GM13977 (cell line): ENCODE data around the gene ZHX3.

Experiments used
- DNase-seq: peaks from one replicate; pipeline ENCODE4 v3.0.0; 2012; ENCODE audit warnings: low spot score
- in situ Hi-C: fragments of 300-500 bp; cut with MboI; formaldehyde crosslinking; loops from one replicate; pipeline ENCODE4 v1.12.0; 2022; ENCODE audit warnings: low sequenced_read_pairs, low pct_unique_long_range_greater_than_20kb, mixed read lengths, inconsistent platforms; ENCODE audit not compliant: unreplicated experiment
- TF ChIP-seq, protein P1 (sequence below): IDR thresholded peaks from 2 replicates; pipeline ENCODE4 v1.5.1; 2012; ENCODE audit warnings: mild to moderate bottlenecking, control low read depth; ENCODE audit not compliant: insufficient read depth; ENCODE audit errors: extremely low read depth, missing control alignments

The ZHX3 gene

DNA sequence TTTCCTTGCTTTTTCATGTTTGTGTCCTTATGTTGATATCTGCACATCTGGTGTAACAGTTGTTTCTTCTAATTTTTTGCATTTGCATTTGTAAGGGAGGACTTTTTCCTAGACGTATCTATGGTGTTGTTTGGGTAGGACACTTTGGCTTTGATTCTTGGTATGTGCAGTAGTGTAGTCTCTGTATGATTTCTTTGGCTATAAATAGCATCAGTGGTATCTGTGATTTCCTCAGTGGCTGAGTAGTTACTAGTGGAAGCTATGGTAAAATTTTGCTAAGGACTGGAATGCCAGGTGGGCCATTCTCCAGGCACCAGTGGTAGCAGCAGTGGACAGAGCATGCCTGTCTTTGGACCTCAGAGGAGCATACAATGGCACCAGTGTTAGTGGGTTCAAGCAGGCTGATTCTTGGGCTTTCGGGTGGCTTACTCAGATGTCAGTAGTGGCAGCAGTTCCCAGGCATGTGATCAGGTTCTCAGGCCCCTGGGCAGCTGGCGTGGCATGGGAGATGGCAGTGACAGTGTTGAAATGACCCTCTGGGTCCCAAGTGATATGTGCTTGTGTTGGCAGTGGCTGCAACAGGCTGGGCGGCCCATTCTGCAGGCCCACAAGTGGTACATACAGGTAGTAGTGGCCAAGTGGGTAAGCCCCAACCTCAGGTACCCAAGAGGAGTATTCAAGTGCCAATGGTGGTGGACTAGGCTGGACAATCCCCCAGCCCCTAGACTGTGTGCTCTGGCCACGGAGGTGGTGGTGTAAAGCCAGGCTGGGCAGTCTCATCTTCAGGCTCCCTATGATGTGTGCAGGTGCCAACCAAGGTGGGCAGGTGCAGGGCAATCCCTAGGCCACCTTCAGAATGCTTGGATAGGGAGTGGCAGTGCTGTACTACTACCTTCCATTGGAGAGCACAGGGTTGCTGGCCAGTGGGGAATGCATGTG, 125.7 kb downstream of the ZHX3 start:
- DNase-seq: no peak
- TF ChIP-seq, protein P1, sequence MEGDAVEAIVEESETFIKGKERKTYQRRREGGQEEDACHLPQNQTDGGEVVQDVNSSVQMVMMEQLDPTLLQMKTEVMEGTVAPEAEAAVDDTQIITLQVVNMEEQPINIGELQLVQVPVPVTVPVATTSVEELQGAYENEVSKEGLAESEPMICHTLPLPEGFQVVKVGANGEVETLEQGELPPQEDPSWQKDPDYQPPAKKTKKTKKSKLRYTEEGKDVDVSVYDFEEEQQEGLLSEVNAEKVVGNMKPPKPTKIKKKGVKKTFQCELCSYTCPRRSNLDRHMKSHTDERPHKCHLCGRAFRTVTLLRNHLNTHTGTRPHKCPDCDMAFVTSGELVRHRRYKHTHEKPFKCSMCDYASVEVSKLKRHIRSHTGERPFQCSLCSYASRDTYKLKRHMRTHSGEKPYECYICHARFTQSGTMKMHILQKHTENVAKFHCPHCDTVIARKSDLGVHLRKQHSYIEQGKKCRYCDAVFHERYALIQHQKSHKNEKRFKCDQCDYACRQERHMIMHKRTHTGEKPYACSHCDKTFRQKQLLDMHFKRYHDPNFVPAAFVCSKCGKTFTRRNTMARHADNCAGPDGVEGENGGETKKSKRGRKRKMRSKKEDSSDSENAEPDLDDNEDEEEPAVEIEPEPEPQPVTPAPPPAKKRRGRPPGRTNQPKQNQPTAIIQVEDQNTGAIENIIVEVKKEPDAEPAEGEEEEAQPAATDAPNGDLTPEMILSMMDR: no peak
- in situ Hi-C loops: no loop called here

GRCh38 chr20:41187668-41188067, 129.9 kb downstream of the ZHX3 start:
- DNase-seq: no peak
- TF ChIP-seq, protein P1: no peak
- in situ Hi-C loops: no loop called here

DNA sequence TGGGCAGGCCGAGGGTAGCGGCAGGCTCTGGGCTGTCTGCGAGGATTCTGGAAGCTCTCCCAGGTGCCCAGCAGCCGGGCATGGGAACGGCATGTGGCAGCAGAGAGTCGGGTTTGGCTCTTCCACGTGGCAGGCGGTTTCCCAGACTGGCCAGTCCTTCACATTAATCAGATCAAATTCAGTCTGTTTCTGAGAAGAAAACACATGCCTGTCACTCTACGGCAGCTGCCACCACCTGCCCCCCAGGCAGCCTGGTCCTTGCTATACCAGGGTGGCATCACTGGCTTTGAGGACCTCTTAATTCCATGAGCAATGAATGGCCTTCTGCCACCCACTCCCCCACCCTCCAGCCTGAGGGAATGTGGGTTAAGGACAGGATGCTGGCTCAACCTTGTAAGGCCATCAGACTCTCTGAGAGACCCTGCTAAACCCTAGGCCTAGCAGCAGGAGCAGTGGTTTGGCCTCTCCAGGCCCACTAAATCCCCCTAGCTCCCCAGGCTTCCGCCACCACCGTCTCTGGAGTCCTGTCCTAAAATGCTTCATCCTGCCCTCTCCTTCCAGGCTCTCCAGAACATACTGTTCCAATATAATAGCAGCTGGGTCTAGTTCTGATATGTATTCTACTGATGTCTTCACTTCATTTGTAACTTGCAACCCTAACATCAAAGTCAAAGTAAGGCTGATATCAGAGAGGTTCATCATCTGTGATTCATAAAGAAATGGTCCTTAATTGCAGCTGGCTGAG, 132.3 kb downstream of the ZHX3 start:
- TF ChIP-seq, protein P1: no peak
- in situ Hi-C loops: no loop called here
- no peak for DNase-seq

- TF ChIP-seq, protein P1: no peak
- in situ Hi-C loops: no loop called here
- no peak for DNase-seq
Observed at GRCh38 chr20:41183831-41184230, 133.7 kb downstream of the ZHX3 start.

DNA sequence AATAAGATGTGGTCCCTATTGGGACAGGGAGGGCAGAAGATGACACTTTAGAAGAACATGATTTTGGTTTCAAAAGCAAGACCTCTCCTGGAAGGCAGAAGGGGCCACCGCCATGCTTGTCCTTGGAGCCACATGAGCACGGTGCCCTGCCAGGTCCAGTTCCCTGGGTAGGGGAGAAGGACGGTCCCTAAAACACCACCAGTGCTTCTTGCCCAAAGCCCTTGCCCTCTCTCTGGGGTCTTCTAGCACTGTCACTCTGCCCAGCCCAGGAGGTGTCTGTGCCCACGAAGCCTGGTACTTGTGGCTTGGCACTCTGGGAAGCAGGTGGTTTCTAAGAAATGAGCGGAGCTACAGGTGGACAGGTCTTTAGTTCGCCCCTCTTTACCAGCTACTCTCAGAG, 134.1 kb downstream of the ZHX3 start:
- in situ Hi-C loops: no loop called here
- DNase-seq: no peak
- TF ChIP-seq, protein P1: no peak

- TF ChIP-seq, protein P1: no peak
- in situ Hi-C loops: no loop called here
- no peak for DNase-seq
Observed at GRCh38 chr20:41182296-41183212, 135.0 kb downstream of the ZHX3 start.
